SK-N-SH treated with all-trans-retinoic acid at 6 μM for 48 hours (cell line): ENCODE data around the gene PPP2R5D.

Experiments
- ARNTL ChIP-seq: fragments of 450-650 bp; formaldehyde crosslinking; IDR thresholded peaks from 2 replicates; pipeline ENCODE4 v1.5.0; 2020; ENCODE audit warnings: low read depth, mild to moderate bottlenecking, moderate library complexity, borderline replicate concordance
- BACH2 ChIP-seq: fragments of 250-450 bp; sonication (Bioruptor Pico); IDR thresholded peaks from 2 replicates; pipeline ENCODE4 v1.9.0; 2021; ENCODE audit warnings: mild to moderate bottlenecking, borderline replicate concordance
- GLIS3 ChIP-seq: fragments of 250-450 bp; sonication (Bioruptor Pico); IDR thresholded peaks from 2 replicates; pipeline ENCODE4 v1.5.0; 2020; ENCODE audit warnings: mild to moderate bottlenecking, moderate library complexity
- ZFP3 ChIP-seq: fragments of 250-450 bp; sonication (Bioruptor Pico); IDR thresholded peaks from 2 replicates; pipeline ENCODE4 v1.5.0; 2020; ENCODE audit warnings: mild to moderate bottlenecking, moderate library complexity
- ZFP30 ChIP-seq: fragments of 450-650 bp; formaldehyde crosslinking; IDR thresholded peaks from 2 replicates; pipeline ENCODE4 v1.5.0; 2022; ENCODE audit warnings: mild to moderate bottlenecking, moderate library complexity
- ZNF8 ChIP-seq: fragments of 450-650 bp; formaldehyde crosslinking; IDR thresholded peaks from 2 replicates; pipeline ENCODE4 v1.5.0; 2020; ENCODE audit warnings: mild to moderate bottlenecking, moderate library complexity
- TF ChIP-seq, protein P1 (sequence below): fragments of 250-450 bp; sonication (Bioruptor Pico); IDR thresholded peaks from 2 replicates; pipeline ENCODE4 v1.8.0; 2021; ENCODE audit warnings: low read depth, mild to moderate bottlenecking, moderate library complexity, borderline replicate concordance
- TF ChIP-seq, protein P2 (sequence below): fragments of 250-450 bp; sonication (Bioruptor Pico); IDR thresholded peaks from 2 replicates; pipeline ENCODE4 v1.8.0; 2020; ENCODE audit warnings: mild to moderate bottlenecking, moderate library complexity, borderline replicate concordance

DNA sequence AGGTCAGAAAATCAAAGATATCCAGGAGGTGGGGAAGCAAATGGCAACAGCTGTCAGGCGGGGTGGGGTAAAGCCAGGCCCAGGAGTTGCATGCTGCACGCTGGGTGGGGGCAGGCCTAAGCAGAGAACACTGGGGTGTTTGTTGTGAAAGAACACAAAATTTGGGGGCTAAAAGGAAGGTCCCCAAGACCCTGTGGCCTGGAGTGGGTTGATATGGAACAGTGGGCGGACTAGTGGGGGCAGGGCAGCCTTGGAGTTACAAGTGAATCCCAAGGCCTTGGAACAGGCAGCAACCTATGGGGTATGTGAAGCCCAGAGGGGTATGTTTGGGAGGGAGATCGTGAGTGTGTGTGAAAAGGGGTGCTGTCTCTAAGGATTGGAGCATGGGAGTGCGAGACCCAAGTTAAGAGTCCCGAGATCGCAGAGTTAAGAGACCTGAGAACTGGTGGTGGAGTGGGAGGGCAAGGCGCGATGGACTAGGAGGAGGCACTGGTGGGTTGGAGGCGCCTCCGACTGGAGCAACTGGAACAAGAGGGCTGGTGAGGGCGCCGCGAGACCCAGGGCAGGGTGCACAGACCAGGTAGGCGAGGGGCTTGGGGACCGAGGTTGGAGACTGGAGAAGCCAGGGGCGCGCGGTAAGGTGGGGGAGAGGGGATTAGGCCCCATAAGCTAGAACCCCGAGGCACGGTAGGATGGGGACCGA is 68.6 kb downstream of the PPP2R5D start:
- TF ChIP-seq ARNTL (CRISPR knock-in tag) (no peak), ZFP3 (no peak), GLIS3 (CRISPR knock-in tag) (no peak), ZFP30 (CRISPR knock-in tag) (no peak), ZNF8 (no peak), BACH2 (CRISPR knock-in tag) (no peak)
- TF ChIP-seq, protein P1, sequence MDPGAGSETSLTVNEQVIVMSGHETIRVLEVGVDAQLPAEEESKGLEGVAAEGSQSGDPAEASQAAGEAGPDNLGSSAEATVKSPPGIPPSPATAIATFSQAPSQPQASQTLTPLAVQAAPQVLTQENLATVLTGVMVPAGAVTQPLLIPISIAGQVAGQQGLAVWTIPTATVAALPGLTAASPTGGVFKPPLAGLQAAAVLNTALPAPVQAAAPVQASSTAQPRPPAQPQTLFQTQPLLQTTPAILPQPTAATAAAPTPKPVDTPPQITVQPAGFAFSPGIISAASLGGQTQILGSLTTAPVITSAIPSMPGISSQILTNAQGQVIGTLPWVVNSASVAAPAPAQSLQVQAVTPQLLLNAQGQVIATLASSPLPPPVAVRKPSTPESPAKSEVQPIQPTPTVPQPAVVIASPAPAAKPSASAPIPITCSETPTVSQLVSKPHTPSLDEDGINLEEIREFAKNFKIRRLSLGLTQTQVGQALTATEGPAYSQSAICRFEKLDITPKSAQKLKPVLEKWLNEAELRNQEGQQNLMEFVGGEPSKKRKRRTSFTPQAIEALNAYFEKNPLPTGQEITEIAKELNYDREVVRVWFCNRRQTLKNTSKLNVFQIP (CRISPR knock-in tag) = no peak
- TF ChIP-seq, protein P2, sequence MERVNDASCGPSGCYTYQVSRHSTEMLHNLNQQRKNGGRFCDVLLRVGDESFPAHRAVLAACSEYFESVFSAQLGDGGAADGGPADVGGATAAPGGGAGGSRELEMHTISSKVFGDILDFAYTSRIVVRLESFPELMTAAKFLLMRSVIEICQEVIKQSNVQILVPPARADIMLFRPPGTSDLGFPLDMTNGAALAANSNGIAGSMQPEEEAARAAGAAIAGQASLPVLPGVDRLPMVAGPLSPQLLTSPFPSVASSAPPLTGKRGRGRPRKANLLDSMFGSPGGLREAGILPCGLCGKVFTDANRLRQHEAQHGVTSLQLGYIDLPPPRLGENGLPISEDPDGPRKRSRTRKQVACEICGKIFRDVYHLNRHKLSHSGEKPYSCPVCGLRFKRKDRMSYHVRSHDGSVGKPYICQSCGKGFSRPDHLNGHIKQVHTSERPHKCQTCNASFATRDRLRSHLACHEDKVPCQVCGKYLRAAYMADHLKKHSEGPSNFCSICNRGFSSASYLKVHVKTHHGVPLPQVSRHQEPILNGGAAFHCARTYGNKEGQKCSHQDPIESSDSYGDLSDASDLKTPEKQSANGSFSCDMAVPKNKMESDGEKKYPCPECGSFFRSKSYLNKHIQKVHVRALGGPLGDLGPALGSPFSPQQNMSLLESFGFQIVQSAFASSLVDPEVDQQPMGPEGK (CRISPR knock-in tag) = no peak
